ENCODE data around the gene NT5DC2. TPM values are rescaled to one million over a fixed set of nuclear protein-coding genes. Genes with fewer than 3 reads are reported as not detected.

Gene NT5DC2
- total RNA-seq, 1 experiment from 2014 or later = 46.5 TPM

DNA sequence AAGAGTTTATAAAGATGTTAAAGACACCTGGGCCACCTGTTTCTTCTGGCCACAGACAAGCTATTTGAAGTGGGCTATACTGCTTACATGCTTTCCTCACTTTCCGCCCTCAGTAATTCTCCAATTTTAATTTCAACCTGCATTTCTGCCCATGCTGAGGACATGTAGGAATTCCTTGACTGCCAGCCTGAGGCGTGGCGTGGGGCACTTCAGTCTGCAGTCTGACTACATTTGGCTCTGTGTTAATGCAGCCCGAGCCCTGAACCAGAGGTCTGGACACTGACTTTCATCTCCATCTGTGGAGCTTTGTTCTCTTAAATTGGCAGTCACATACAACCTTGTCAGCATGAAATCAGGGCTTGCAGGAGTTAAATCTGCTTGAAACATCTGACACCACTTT is 11.3 kb upstream of the NT5DC2 start:
- peaks cover 4% of the 10 kb centered on the region; the same call in 1 of the 2 replicates for H3K4me1 ChIP-seq (ENCODE audit: low read length)
- H3K4me2 ChIP-seq (ENCODE audit: low read depth, low read length, poor library complexity, severe bottlenecking) = no peak overlapping the region
- H3K9me2 ChIP-seq (replicated peaks; ENCODE audit: insufficient read depth, low read length) = no peaks in the 10 kb centered on the region
- no peaks in the 10 kb centered on the region for H3K9me3 ChIP-seq (ENCODE audit: low read length)
- H3K79me2 ChIP-seq (ENCODE audit: low read length) = peaks cover 25% of the 10 kb centered on the region
- no peaks in the 10 kb centered on the region for H4K20me1 ChIP-seq (ENCODE audit: insufficient read depth, low read depth, low read length)
- no peak for DNase-seq
- H3K36me3 ChIP-seq (ENCODE audit: insufficient read depth, low read length) = peaks cover 36% of the 10 kb centered on the region
- no peaks in the 10 kb centered on the region for H3K27me3 ChIP-seq (ENCODE audit: low read length)
- no peak overlapping the region for H2AFZ ChIP-seq (ENCODE audit: low read length)
- no peak overlapping the region for H3K4me3 ChIP-seq (ENCODE audit: low read length)
- no peak overlapping the region for H3K9ac ChIP-seq (ENCODE audit: low read length)
- peak overlapping the region; percentile 16; the same call in 1 of the 2 replicates for H3K27ac ChIP-seq (ENCODE audit: low read length)

DNA sequence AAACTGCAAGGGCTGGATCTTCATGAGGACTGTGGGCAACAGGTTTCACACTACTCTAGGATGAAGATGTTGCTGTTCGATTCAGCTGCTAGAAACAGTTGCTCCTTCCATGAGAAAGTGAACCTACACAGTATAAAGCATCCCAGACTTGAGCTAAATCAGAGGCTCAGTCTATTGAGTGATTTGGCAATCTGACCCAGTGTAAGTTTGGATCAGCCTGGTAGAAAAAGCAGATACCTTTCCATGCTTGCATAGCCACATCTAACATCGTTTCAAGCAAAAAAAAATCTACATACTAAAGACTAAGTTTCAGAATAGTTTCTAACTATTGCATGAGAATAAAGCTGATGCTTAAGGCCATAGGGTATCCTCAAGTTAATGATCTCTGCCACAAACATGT is 7.4 kb upstream of the NT5DC2 start:
- Histone ChIP-seq H3K4me1 (ENCODE audit: low read length) (peaks cover 21% of the 10 kb centered on the region), H2AFZ (ENCODE audit: low read length) (no peak overlapping the region), H3K4me2 (ENCODE audit: low read depth, low read length, poor library complexity, severe bottlenecking) (no peak overlapping the region), H3K9ac (ENCODE audit: low read length) (no peak overlapping the region), H3K9me3 (ENCODE audit: low read length) (no peaks in the 10 kb centered on the region), H3K36me3 (ENCODE audit: insufficient read depth, low read length) (peaks cover 24% of the 10 kb centered on the region), H3K4me3 (ENCODE audit: low read length) (no peak overlapping the region), H3K27ac (ENCODE audit: low read length) (no peak overlapping the region), H3K79me2 (ENCODE audit: low read length) (peaks cover 58% of the 10 kb centered on the region), H3K9me2 (replicated peaks; ENCODE audit: insufficient read depth, low read length) (no peaks in the 10 kb centered on the region), H4K20me1 (ENCODE audit: insufficient read depth, low read depth, low read length) (peaks cover 13% of the 10 kb centered on the region; the same call in 1 of the 2 replicates), H3K27me3 (ENCODE audit: low read length) (no peaks in the 10 kb centered on the region)
- no peak for DNase-seq

DNA sequence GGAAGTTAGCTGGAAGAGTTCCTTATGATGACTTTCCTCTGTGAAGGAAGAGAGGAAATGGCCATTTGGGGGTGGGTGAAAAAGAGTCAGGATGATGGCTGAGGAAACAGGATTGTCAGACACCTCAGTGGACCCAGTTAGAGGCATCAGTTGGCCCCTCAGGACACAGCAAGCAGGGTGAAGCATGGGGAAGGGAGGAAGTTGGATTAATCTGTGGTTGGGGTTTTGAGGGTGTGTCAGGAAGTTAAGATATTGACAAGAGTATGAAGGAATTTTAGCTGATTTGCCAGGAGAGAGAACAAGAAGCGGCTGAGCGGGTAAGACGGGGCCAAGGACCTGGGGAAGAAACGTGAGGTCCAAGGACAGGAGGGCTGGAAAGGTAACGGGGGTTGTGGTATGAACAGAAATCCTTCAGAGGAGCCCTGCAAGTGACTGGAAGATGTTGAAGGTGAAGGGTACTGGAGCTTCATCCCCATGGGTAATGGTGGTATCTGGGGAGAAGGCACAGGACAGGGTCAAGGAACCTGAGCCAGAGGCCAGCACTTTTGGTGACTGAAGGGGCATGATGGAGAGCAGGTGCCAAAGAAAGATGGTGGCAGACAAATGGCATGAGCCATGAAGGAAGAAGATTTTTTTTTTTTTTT is 5.5 kb upstream of the NT5DC2 start:
- no peak overlapping the region for H3K9ac ChIP-seq (ENCODE audit: low read length)
- H3K4me1 ChIP-seq (ENCODE audit: low read length) = peaks cover 38% of the 10 kb centered on the region
- no peak overlapping the region for H3K4me3 ChIP-seq (ENCODE audit: low read length)
- no peak overlapping the region for H2AFZ ChIP-seq (ENCODE audit: low read length)
- no peaks in the 10 kb centered on the region for H3K9me2 ChIP-seq (replicated peaks; ENCODE audit: insufficient read depth, low read length)
- no peaks in the 10 kb centered on the region for H3K27me3 ChIP-seq (ENCODE audit: low read length)
- H4K20me1 ChIP-seq (ENCODE audit: insufficient read depth, low read depth, low read length) = peaks cover 13% of the 10 kb centered on the region; the same call in 1 of the 2 replicates
- H3K9me3 ChIP-seq (ENCODE audit: low read length) = no peaks in the 10 kb centered on the region
- DNase-seq = no peak
- peak overlapping the region; percentile 22 for H3K4me2 ChIP-seq (ENCODE audit: low read depth, low read length, poor library complexity, severe bottlenecking)
- H3K27ac ChIP-seq (ENCODE audit: low read length) = no peak overlapping the region
- H3K79me2 ChIP-seq (ENCODE audit: low read length) = peaks cover 56% of the 10 kb centered on the region
- peaks cover 17% of the 10 kb centered on the region for H3K36me3 ChIP-seq (ENCODE audit: insufficient read depth, low read length)

DNA sequence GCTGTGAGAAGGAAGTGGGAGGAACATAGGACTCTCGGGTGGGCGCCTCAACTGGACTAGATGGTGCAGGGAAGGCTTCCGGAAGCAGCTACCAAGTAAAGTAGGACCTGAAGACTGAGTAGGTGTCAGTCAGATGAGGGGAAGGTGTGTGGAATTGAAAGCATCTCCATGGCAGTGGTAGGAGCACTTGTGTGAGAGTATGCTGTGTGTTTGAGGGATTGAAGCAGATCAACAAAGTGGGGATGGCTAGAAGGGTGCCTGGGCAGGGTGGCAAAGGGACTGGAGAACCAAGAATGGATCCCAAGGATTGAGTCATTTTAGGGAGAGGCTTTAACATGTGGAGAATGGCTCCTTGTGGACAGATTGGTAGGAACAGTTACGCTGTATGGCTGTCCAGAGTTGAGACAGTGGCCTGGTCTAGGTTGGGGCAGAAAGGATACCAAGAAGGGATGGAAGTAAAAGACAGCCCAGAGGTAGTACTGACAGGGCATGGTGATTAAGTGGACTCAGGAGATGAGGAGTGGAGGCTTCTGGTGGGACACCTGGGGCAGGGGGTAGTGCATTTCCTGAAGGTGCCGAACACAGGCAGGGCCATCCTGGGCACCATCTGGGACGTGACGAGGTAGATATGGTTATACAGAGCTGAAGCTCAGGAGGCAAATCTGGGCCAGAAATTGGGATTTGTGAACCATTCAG is 4.2 kb upstream of the NT5DC2 start:
- Histone ChIP-seq H3K27ac (ENCODE audit: low read length) (peak overlapping the region; percentile 78; the same call in 1 of the 2 replicates), H3K4me3 (ENCODE audit: low read length) (peak overlapping the region; percentile 96), H4K20me1 (ENCODE audit: insufficient read depth, low read depth, low read length) (peaks cover 13% of the 10 kb centered on the region; the same call in 1 of the 2 replicates)

DNA sequence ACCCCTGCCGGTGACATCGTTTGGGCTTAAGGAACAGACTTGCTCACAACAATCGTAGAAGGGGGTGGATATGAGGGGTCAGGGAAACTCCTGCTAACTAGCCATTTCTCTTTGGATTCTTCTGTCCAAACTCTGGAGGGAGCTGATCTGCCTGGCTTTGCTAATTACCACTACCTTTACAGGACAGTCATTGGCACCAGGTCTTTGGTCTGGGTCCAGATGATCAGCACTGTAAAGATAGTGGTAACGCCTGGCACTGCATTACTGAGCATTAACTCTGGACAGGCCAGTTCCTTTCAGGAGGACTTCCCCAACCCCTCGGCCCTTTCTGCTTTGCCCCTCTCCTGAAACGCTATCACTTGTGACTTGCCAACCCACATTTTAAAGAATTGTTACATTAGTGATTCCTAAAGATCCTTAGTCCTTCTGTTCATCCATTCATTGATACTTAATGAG is 3.5 kb upstream of the NT5DC2 start:
- Histone ChIP-seq H2AFZ (ENCODE audit: low read length) (no peak overlapping the region), H3K36me3 (ENCODE audit: insufficient read depth, low read length) (peaks cover 17% of the 10 kb centered on the region), H3K4me3 (ENCODE audit: low read length) (peak overlapping the region; percentile 96), H3K9ac (ENCODE audit: low read length) (peak overlapping the region; percentile 98), H3K4me2 (ENCODE audit: low read depth, low read length, poor library complexity, severe bottlenecking) (peak overlapping the region; percentile 93), H4K20me1 (ENCODE audit: insufficient read depth, low read depth, low read length) (peaks cover 13% of the 10 kb centered on the region; the same call in 1 of the 2 replicates), H3K79me2 (ENCODE audit: low read length) (peaks cover 69% of the 10 kb centered on the region), H3K27ac (ENCODE audit: low read length) (peak overlapping the region; percentile 78; the same call in 1 of the 2 replicates), H3K9me2 (replicated peaks; ENCODE audit: insufficient read depth, low read length) (no peaks in the 10 kb centered on the region), H3K9me3 (ENCODE audit: low read length) (no peaks in the 10 kb centered on the region), H3K27me3 (ENCODE audit: low read length) (no peaks in the 10 kb centered on the region), H3K4me1 (ENCODE audit: low read length) (peaks cover 41% of the 10 kb centered on the region)
- DNase-seq = no peak

More for the DNA sequence above, 4.2 kb upstream of the NT5DC2 start:
- H3K27me3 ChIP-seq (ENCODE audit: low read length) = no peaks in the 10 kb centered on the region
- H3K9ac ChIP-seq (ENCODE audit: low read length) = peak overlapping the region; percentile 98
- H3K36me3 ChIP-seq (ENCODE audit: insufficient read depth, low read length) = peaks cover 17% of the 10 kb centered on the region
- peaks cover 62% of the 10 kb centered on the region for H3K79me2 ChIP-seq (ENCODE audit: low read length)
- no peak for DNase-seq
- no peaks in the 10 kb centered on the region for H3K9me3 ChIP-seq (ENCODE audit: low read length)
- H3K4me2 ChIP-seq (ENCODE audit: low read depth, low read length, poor library complexity, severe bottlenecking) = peak overlapping the region; percentile 93
- no peaks in the 10 kb centered on the region for H3K9me2 ChIP-seq (replicated peaks; ENCODE audit: insufficient read depth, low read length)
- H2AFZ ChIP-seq (ENCODE audit: low read length) = no peak overlapping the region
- H3K4me1 ChIP-seq (ENCODE audit: low read length) = peaks cover 38% of the 10 kb centered on the region

DNA sequence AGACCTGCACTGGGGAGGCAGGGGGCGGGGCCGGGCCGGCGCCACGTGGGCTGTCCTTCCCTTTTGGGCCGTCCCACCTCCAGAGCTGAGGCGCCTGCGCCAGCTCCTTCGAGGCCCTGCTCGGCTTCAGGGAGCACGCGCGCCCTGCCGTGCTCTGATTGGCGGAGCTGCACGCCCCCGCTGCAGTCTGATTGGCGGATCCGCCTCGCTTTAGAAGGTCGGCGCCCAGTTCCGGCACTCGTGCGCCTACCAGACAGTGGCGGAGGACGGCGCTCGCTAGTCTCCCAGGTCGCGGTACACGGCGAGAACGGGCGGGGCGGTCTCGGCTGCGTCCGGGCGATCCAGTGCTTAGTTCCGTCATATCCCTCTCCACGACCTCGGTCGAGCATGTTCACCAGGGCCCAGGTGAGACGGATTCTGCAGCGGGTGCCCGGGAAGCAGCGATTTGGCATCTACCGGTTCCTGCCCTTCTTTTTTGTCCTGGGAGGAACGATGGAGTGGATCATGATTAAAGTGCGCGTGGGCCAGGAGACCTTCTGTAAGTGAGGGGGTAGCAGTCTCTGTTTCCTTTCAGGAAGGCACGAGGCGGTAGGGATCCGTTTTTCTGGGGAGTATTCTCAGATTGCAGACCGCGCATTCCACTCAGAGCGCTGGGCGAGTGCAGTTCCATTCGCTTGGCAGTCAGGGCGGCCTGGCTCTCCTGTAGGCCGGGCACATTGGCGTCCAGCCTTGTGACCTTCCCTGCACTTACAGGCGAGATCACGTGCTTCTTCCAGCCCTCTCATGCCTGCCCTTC is 2.9 kb upstream of the NT5DC2 start, which contains the start of gene UQCC5:
Gene UQCC5, plus strand, starts transcription at position 237 of the 796 bp plus-strand sequence. Its CDS starts 151 bp downstream, at position 388.
- Histone ChIP-seq H4K20me1 (ENCODE audit: insufficient read depth, low read depth, low read length) (peaks cover 13% of the 10 kb centered on the region; the same call in 1 of the 2 replicates), H3K79me2 (ENCODE audit: low read length) (peaks cover 70% of the 10 kb centered on the region), H2AFZ (ENCODE audit: low read length) (peak within 1 kb of the TSS; percentile 75; the same call in 1 of the 2 replicates), H3K9me3 (ENCODE audit: low read length) (no peaks in the 10 kb centered on the region), H3K36me3 (ENCODE audit: insufficient read depth, low read length) (peaks cover 13% of the 10 kb centered on the region), H3K4me1 (ENCODE audit: low read length) (peaks cover 46% of the 10 kb centered on the region), H3K27me3 (ENCODE audit: low read length) (no peaks in the 10 kb centered on the region), H3K9me2 (replicated peaks; ENCODE audit: insufficient read depth, low read length) (no peaks in the 10 kb centered on the region), H3K27ac (ENCODE audit: low read length) (peak within 1 kb of the TSS; percentile 78), H3K4me2 (ENCODE audit: low read depth, low read length, poor library complexity, severe bottlenecking) (peak within 1 kb of the TSS; percentile 93), H3K4me3 (ENCODE audit: low read length) (peak within 1 kb of the TSS; percentile 96), H3K9ac (ENCODE audit: low read length) (peak within 1 kb of the TSS; percentile 98)
- DNase-seq = peak; percentile 99

DNA sequence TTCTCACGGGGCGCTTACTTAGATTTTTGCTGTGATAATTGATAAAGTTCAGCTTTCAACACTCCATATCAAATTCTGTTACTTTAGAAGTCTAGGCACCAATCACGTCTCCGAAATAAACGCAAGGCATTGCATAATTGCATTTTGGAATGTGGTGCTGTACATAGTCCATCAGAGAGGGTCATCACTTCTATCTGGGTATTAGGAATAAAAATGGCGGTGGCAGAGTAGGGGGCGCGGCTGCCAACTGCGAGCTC is 2.4 kb upstream of the NT5DC2 start:
- Histone ChIP-seq H3K4me3 (ENCODE audit: low read length) (peak overlapping the region; percentile 35; the same call in 1 of the 2 replicates), H3K9ac (ENCODE audit: low read length) (peak overlapping the region; percentile 30; the same call in 1 of the 2 replicates), H3K36me3 (ENCODE audit: insufficient read depth, low read length) (peaks cover 7% of the 10 kb centered on the region), H3K27ac (ENCODE audit: low read length) (no peak overlapping the region), H3K27me3 (ENCODE audit: low read length) (no peaks in the 10 kb centered on the region), H3K79me2 (ENCODE audit: low read length) (peaks cover 70% of the 10 kb centered on the region), H3K9me3 (ENCODE audit: low read length) (no peaks in the 10 kb centered on the region), H3K4me2 (ENCODE audit: low read depth, low read length, poor library complexity, severe bottlenecking) (peak overlapping the region; percentile 53), H3K9me2 (replicated peaks; ENCODE audit: insufficient read depth, low read length) (no peaks in the 10 kb centered on the region), H2AFZ (ENCODE audit: low read length) (peak overlapping the region; percentile 22; the same call in 1 of the 2 replicates), H4K20me1 (ENCODE audit: insufficient read depth, low read depth, low read length) (peaks cover 13% of the 10 kb centered on the region; the same call in 1 of the 2 replicates), H3K4me1 (ENCODE audit: low read length) (peaks cover 46% of the 10 kb centered on the region)
- DNase-seq = no peak

Measured in Karpas-422 (cell line).